ENCODE results near the gene PTPRE. TPM values are rescaled to one million over a fixed set of nuclear protein-coding genes. Genes with fewer than 3 reads are reported as not detected.

Gene PTPRE
- total RNA-seq, 1 experiment from 2014 or later, result 7.9 TPM

- BruUV-seq (replicated peaks), result no TSS peak
- H4K20me1 ChIP-seq (ENCODE audit: insufficient read depth), result no peaks in the 10 kb centered on the region
- CTCF ChIA-PET, result no interaction called here
- no peak overlapping the region for H3K4me3 ChIP-seq
- no peak overlapping the region for H3K27ac ChIP-seq
- H2AFZ ChIP-seq, result no peak overlapping the region
- H3K27me3 ChIP-seq (ENCODE audit: insufficient read depth, low read depth), result no peaks in the 10 kb centered on the region
- H3K9me3 ChIP-seq (ENCODE audit: insufficient read depth, low read depth), result no peaks in the 10 kb centered on the region
- intact Hi-C loops (cut with micrococcal nuclease; ENCODE audit: unreplicated experiment), result no loop called here
- no peaks in the 10 kb centered on the region for H3F3A ChIP-seq (ENCODE audit: insufficient read depth, low read depth)
- no peak for TF ChIP-seq CTCF (conservative IDR thresholded peaks at IDR 0.05)
- no peak for TF ChIP-seq EZH2 (IDR thresholded peaks at IDR 0.05; ENCODE audit: low read depth)
- POLR2A ChIA-PET (ENCODE audit: unreplicated experiment), result no interaction called here
- no peak for DNase-seq
- no peaks in the 10 kb centered on the region for H3K9me2 ChIP-seq (ENCODE audit: insufficient read depth)
- H3K4me2 ChIP-seq, result no peak overlapping the region
- H3K79me2 ChIP-seq (ENCODE audit: low read depth), result no peaks in the 10 kb centered on the region
- H3K36me3 ChIP-seq (ENCODE audit: low read depth), result no peaks in the 10 kb centered on the region
- H3K4me1 ChIP-seq (replicated peaks; ENCODE audit: insufficient read depth), result no peaks in the 10 kb centered on the region
Measured at GRCh38 chr10:128077155-128077875, 170.4 kb downstream of the PTPRE start.

- Histone ChIP-seq H3K27ac (no peak overlapping the region), H3K79me2 (ENCODE audit: low read depth) (no peaks in the 10 kb centered on the region), H3F3A (ENCODE audit: insufficient read depth, low read depth) (no peaks in the 10 kb centered on the region), H3K4me2 (no peak overlapping the region), H3K9me2 (ENCODE audit: insufficient read depth) (no peaks in the 10 kb centered on the region), H3K4me1 (replicated peaks; ENCODE audit: insufficient read depth) (no peaks in the 10 kb centered on the region), H3K4me3 (no peak overlapping the region), H3K36me3 (ENCODE audit: low read depth) (no peaks in the 10 kb centered on the region), H3K9me3 (ENCODE audit: insufficient read depth, low read depth) (no peaks in the 10 kb centered on the region), H4K20me1 (ENCODE audit: insufficient read depth) (no peaks in the 10 kb centered on the region), H2AFZ (no peak overlapping the region), H3K27me3 (ENCODE audit: insufficient read depth, low read depth) (no peaks in the 10 kb centered on the region)
- ChIA-PET CTCF (interaction anchor here (0.5 to 0.6 kb wide), 2 partner anchors 184 to 1216 kb away, joined by 3 read pairs; no protein-coding TSS in a partner anchor), POLR2A (ENCODE audit: unreplicated experiment) (no interaction called here)
- BruUV-seq (replicated peaks), result no TSS peak
- intact Hi-C loops (cut with micrococcal nuclease; ENCODE audit: unreplicated experiment), result loop anchor here (2.0 kb wide), 1 partner anchor 72 kb away; no protein-coding TSS in a partner anchor
- TF ChIP-seq EZH2 (IDR thresholded peaks at IDR 0.05; ENCODE audit: low read depth) (no peak), CTCF (conservative IDR thresholded peaks at IDR 0.05) (peak; percentile 73)
- peak in 1 of 2 experiments; percentile 39 for DNase-seq
Measured at GRCh38 chr10:128078136-128078969, 171.4 kb downstream of the PTPRE start.

GRCh38 chr10:128080231-128080630 lies 173.3 kb downstream of the PTPRE start:
- Histone ChIP-seq H2AFZ (no peak overlapping the region), H3K4me2 (no peak overlapping the region), H3K9me2 (ENCODE audit: insufficient read depth) (no peaks in the 10 kb centered on the region), H3K4me3 (no peak overlapping the region), H3K79me2 (ENCODE audit: low read depth) (no peaks in the 10 kb centered on the region), H3K27me3 (ENCODE audit: insufficient read depth, low read depth) (no peaks in the 10 kb centered on the region), H3K36me3 (ENCODE audit: low read depth) (no peaks in the 10 kb centered on the region), H4K20me1 (ENCODE audit: insufficient read depth) (no peaks in the 10 kb centered on the region), H3K9me3 (ENCODE audit: insufficient read depth, low read depth) (no peaks in the 10 kb centered on the region), H3K4me1 (replicated peaks; ENCODE audit: insufficient read depth) (no peaks in the 10 kb centered on the region), H3K27ac (no peak overlapping the region), H3F3A (ENCODE audit: insufficient read depth, low read depth) (no peaks in the 10 kb centered on the region)
- TF ChIP-seq EZH2 (IDR thresholded peaks at IDR 0.05; ENCODE audit: low read depth) (no peak), CTCF (conservative IDR thresholded peaks at IDR 0.05) (no peak)
- CTCF ChIA-PET, result no interaction called here
- no TSS peak for BruUV-seq (replicated peaks)
- no peak for DNase-seq
- POLR2A ChIA-PET (ENCODE audit: unreplicated experiment), result no interaction called here
- intact Hi-C loops (cut with micrococcal nuclease; ENCODE audit: unreplicated experiment), result no loop called here
